HCT116 (cell line): ENCODE results near the gene ZFYVE19.

ENCODE experiments used
- CEBPB ChIP-seq: IDR thresholded peaks from 2 replicates; pipeline ENCODE4 v1.6.1; 2012; ENCODE audit warnings: low read depth
- FOSL1 ChIP-seq: IDR thresholded peaks from 2 replicates; pipeline ENCODE4 v1.6.1; 2012; ENCODE audit warnings: low read depth
- JUND ChIP-seq: IDR thresholded peaks from 2 replicates; pipeline ENCODE4 v1.6.1; 2012
- POLR2A ChIP-seq: IDR thresholded peaks from 2 replicates; pipeline ENCODE4 v1.7.0; 2011; ENCODE audit warnings: borderline replicate concordance; ENCODE audit not compliant: insufficient read depth, insufficient read length; ENCODE audit errors: extremely low read depth
- POLR2AphosphoS5 ChIP-seq: IDR thresholded peaks from 2 replicates; pipeline ENCODE4 v1.6.1; 2011; ENCODE audit warnings: mild to moderate bottlenecking, low read depth, low read length, moderate library complexity

- TF ChIP-seq POLR2A (no peak), CEBPB (no peak), POLR2AphosphoS5 (no peak), JUND (no peak), FOSL1 (no peak)
Observed at GRCh38 chr15:40830884-40831283, 24.0 kb downstream of the ZFYVE19 start.
